ENCODE results near the gene VASH2. TPM values are rescaled to one million over a fixed set of nuclear protein-coding genes. Genes with fewer than 3 reads are reported as not detected.

The VASH2 gene
- total and polyA plus RNA-seq, 2 of the 4 experiments (the other 2 are of a cell fraction): 0.90 to 1.2 TPM

DNA sequence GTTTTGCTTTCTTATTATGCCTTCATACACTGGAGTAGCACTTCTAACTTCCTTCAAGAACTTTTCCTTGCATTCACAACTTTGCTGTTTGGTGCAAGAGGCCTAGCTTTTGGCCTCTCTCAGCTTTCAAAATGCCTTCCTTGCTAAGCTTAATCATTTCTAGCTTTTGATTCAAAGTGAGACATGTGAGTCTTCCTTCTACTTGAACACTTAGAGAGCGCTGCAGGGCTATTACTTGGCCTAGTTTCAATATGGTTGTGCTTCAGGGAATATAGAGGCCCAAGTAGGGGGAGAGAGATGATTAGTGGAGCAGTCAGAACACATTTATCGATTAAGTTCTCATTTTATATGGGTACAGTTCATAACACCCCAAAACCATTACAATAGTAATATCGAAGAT lies 52.9 kb downstream of the VASH2 start:
- no peak overlapping the region for H2BK15ac ChIP-seq (ENCODE audit: low read depth, low read length)
- no peak overlapping the region for H3K56ac ChIP-seq (ENCODE audit: extremely low read depth, insufficient read depth, low read length)
- dilution Hi-C loops (cut with HindIII; ENCODE audit: low sequenced_read_pairs, unreplicated experiment) (no loop called here), in situ Hi-C loops (cut with MboI; ENCODE audit: low sequenced_read_pairs) (no loop called here), intact Hi-C loops (cut with micrococcal nuclease) (no loop called here)
- no peak overlapping the region for H2AK9ac ChIP-seq (replicated peaks; ENCODE audit: low read depth, low read length, poor library complexity)
- H3K4me1 ChIP-seq (ENCODE audit: control insufficient read depth, insufficient read depth, low read length): no peaks in the 10 kb centered on the region
- no peak overlapping the region for H3K4me3 ChIP-seq (ENCODE audit: insufficient read depth, low read depth, low read length)
- no peaks in the 10 kb centered on the region for H4K20me1 ChIP-seq (ENCODE audit: insufficient read depth, low read length)
- no CpG with 5 or more reads among the region's 3 CpGs for WGBS, 2 experiments (ENCODE audit: extremely low coverage in 2 of 2, insufficient read length in 1 of 2)
- H3K79me1 ChIP-seq (ENCODE audit: low read depth in 1 of 2, low read length in 2 of 2): 0 out of 4 replicates have a peak, but pooled peaks cover 0 to 2% of the 10 kb centered on the region in 2 experiments
- no peak overlapping the region for H3K18ac ChIP-seq (ENCODE audit: low read depth, low read length)
- H4K8ac ChIP-seq (ENCODE audit: low read depth in 2 of 2, low read length in 2 of 2): no peak overlapping the region
- H4K5ac ChIP-seq (ENCODE audit: low read depth, low read length): no peak overlapping the region
- no peak for ATAC-seq (ENCODE audit: low read depth)
- no peak overlapping the region for H3K23ac ChIP-seq (ENCODE audit: low read depth, low read length)
- ChIA-PET POLR2A (ENCODE audit: unreplicated experiment) (no interaction called here), CTCF (interaction anchor here (0.6 to 1.7 kb wide), 2 partner anchors 10 to 13 kb away, joined by 4 to 7 read pairs; no protein-coding TSS in a partner anchor)
- H3K14ac ChIP-seq (replicated peaks; ENCODE audit: low read depth, low read length): no peak overlapping the region
- no peak overlapping the region for H2AFZ ChIP-seq (replicated peaks; ENCODE audit: low read length, poor library complexity)
- H3K27me3 ChIP-seq (ENCODE audit: control insufficient read depth, insufficient read depth, low read length): no peaks in the 10 kb centered on the region
- no peak overlapping the region for H2BK20ac ChIP-seq (ENCODE audit: low read depth, low read length)
- no peak overlapping the region for H2AK5ac ChIP-seq (ENCODE audit: low read depth, low read length)
- no peak overlapping the region for H2BK5ac ChIP-seq (ENCODE audit: low read depth, low read length, poor library complexity, severe bottlenecking)
- H3K27ac ChIP-seq (ENCODE audit: insufficient read depth, low read length): no peak overlapping the region
- no peak overlapping the region for H3K9ac ChIP-seq (ENCODE audit: low read depth, low read length)
- no peaks in the 10 kb centered on the region for H3K9me3 ChIP-seq (ENCODE audit: control insufficient read depth, insufficient read depth, low read length)
- H3K4ac ChIP-seq (ENCODE audit: low read depth, low read length): no peak overlapping the region
- H4K91ac ChIP-seq (ENCODE audit: insufficient read depth, low read depth, low read length): no peak overlapping the region
- no peak for TF ChIP-seq CHD1 (IDR thresholded peaks at IDR 0.05; ENCODE audit: low read depth, low read length)
- TF ChIP-seq, protein P1, sequence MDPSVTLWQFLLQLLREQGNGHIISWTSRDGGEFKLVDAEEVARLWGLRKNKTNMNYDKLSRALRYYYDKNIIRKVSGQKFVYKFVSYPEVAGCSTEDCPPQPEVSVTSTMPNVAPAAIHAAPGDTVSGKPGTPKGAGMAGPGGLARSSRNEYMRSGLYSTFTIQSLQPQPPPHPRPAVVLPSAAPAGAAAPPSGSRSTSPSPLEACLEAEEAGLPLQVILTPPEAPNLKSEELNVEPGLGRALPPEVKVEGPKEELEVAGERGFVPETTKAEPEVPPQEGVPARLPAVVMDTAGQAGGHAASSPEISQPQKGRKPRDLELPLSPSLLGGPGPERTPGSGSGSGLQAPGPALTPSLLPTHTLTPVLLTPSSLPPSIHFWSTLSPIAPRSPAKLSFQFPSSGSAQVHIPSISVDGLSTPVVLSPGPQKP (IDR thresholded peaks at IDR 0.05; ENCODE audit: borderline replicate concordance, low read depth, low read length): no peak
- TF ChIP-seq MXI1 (IDR thresholded peaks at IDR 0.05; ENCODE audit: borderline replicate concordance, low read depth, low read length): no peak
- TF ChIP-seq MAZ (IDR thresholded peaks at IDR 0.05; ENCODE audit: borderline replicate concordance, low read depth, low read length): no peak
- TF ChIP-seq, protein P2, sequence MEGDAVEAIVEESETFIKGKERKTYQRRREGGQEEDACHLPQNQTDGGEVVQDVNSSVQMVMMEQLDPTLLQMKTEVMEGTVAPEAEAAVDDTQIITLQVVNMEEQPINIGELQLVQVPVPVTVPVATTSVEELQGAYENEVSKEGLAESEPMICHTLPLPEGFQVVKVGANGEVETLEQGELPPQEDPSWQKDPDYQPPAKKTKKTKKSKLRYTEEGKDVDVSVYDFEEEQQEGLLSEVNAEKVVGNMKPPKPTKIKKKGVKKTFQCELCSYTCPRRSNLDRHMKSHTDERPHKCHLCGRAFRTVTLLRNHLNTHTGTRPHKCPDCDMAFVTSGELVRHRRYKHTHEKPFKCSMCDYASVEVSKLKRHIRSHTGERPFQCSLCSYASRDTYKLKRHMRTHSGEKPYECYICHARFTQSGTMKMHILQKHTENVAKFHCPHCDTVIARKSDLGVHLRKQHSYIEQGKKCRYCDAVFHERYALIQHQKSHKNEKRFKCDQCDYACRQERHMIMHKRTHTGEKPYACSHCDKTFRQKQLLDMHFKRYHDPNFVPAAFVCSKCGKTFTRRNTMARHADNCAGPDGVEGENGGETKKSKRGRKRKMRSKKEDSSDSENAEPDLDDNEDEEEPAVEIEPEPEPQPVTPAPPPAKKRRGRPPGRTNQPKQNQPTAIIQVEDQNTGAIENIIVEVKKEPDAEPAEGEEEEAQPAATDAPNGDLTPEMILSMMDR (conservative IDR thresholded peaks at IDR 0.05; ENCODE audit: low read depth, low read length): no peak
- TF ChIP-seq RFX5 (IDR thresholded peaks at IDR 0.05; ENCODE audit: low read depth, low read length): no peak
- TF ChIP-seq POLR2A (IDR thresholded peaks at IDR 0.05; ENCODE audit: low read depth, low read length): no peak
- TF ChIP-seq SMC3 (IDR thresholded peaks at IDR 0.05; ENCODE audit: low read depth, low read length): no peak
- no peak for TF ChIP-seq MAFK (IDR thresholded peaks at IDR 0.05; ENCODE audit: low read depth, low read length)
- no peak for TF ChIP-seq BHLHE40 (IDR thresholded peaks at IDR 0.05; ENCODE audit: low read depth, low read length)
- TF ChIP-seq RCOR1 (IDR thresholded peaks at IDR 0.05; ENCODE audit: insufficient replicate concordance, low read length): no peak
- no peak for TF ChIP-seq FOS (IDR thresholded peaks at IDR 0.05; ENCODE audit: low read depth, low read length)
- no peak for TF ChIP-seq NFE2L2 (IDR thresholded peaks at IDR 0.05; ENCODE audit: low read depth, low read length)
- TF ChIP-seq CEBPB (IDR thresholded peaks at IDR 0.05; ENCODE audit: low read depth, low read length): no peak
- TF ChIP-seq, protein P3, sequence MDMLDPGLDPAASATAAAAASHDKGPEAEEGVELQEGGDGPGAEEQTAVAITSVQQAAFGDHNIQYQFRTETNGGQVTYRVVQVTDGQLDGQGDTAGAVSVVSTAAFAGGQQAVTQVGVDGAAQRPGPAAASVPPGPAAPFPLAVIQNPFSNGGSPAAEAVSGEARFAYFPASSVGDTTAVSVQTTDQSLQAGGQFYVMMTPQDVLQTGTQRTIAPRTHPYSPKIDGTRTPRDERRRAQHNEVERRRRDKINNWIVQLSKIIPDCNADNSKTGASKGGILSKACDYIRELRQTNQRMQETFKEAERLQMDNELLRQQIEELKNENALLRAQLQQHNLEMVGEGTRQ (IDR thresholded peaks at IDR 0.05; ENCODE audit: low read depth, low read length): no peak
- no peak for TF ChIP-seq RAD21 (IDR thresholded peaks at IDR 0.05; ENCODE audit: low read length)
- no peak overlapping the region for H3K4me2 ChIP-seq (ENCODE audit: low read depth, low read length)
- BruUV-seq (replicated peaks): no TSS peak
- no peaks in the 10 kb centered on the region for H3K9me1 ChIP-seq (ENCODE audit: insufficient read depth, low read length)
- H2BK120ac ChIP-seq (ENCODE audit: low read depth, low read length): no peak overlapping the region
- DNase-seq: no peak
- H3K36me3 ChIP-seq (ENCODE audit: control insufficient read depth, insufficient read depth, low read length): peaks cover 20% of the 10 kb centered on the region
